Esophagus squamous epithelium (tissue), 5 donors: ENCODE data around the gene ENPP1. TPM values are rescaled to one million over a fixed set of nuclear protein-coding genes. Genes with fewer than 3 reads are reported as not detected.

ENCODE experiments used
- DNase-seq: peaks from one replicate; lab custom pipeline; 2025; lab: John Stamatoyannopoulos, UW
- H3K27ac ChIP-seq, 4 donors: fragments of 200-600 bp; sonication (generic); one replicate each; pipeline ENCODE4 v1.5.1; 2016 to 2019; ENCODE audit warnings: mild to moderate bottlenecking in 1 of 4
- H3K27me3 ChIP-seq, 4 donors: fragments of 200-600 bp; sonication (generic); 1 replicate in 3 of 4; 2 replicates in 1 of 4; pipeline versions ENCODE4 v1.5.1 to v1.6.0; 2017 to 2021; ENCODE audit warnings: antibody characterized with exemption in 1 of 4
- H3K36me3 ChIP-seq, 3 donors: fragments of 200-600 bp; sonication (generic); one replicate each; pipeline ENCODE4 v1.5.1; 2016 to 2019
- H3K4me1 ChIP-seq, 3 donors: fragments of 200-600 bp; sonication (generic); one replicate each; pipeline ENCODE4 v1.5.1; 2017 to 2019
- H3K4me3 ChIP-seq, 4 donors: fragments of 200-600 bp; sonication (generic); 1 replicate in 3 of 4; 2 replicates in 1 of 4; pipeline ENCODE4 v1.5.1; 2016 to 2019; ENCODE audit warnings: mild to moderate bottlenecking in 2 of 4, moderate library complexity in 1 of 4
- H3K9me3 ChIP-seq, 3 donors: fragments of 200-600 bp; sonication (generic); one replicate each; pipeline ENCODE4 v1.5.1; 2016 to 2019
- POLR2A ChIP-seq, 4 donors: fragments of 450-650 bp; IDR thresholded peaks; one replicate each; pipeline ENCODE4 v1.6.1; 2017; ENCODE audit warnings: antibody characterized with exemption in 4 of 4, mild to moderate bottlenecking in 4 of 4, moderate library complexity in 3 of 4
- whole genome bisulfite sequencing, 2 donors: methylation state at CpG; one replicate each; pipeline ENCODE4 v1.1.5; 2018; 5-methylcytosine and 5-hydroxymethylcytosine counted together
- intact Hi-C: fragments of 100-400 bp; cut with DNase I; formaldehyde crosslinking; loops from one replicate; pipeline ENCODE4 v1.15.0; 2022
- total RNA-seq, 4 donors: library from RNA; depleted of rRNA; stranded (reverse); fragments of >200 nt; gene quantifications; one replicate each; pipeline ENCODE4 v1.1.0, GENCODE V29; 2016
- TF ChIP-seq, protein P1 (sequence below), 6 experiments: fragments of 450-650 bp in 4 of 6; fragments of 200-600 bp in 2 of 6; sonication (generic) in 2 of 6; IDR thresholded peaks; one replicate each; pipeline ENCODE4 v1.5.1; 2016 to 2019; ENCODE audit warnings: antibody characterized with exemption in 6 of 6, mild to moderate bottlenecking in 4 of 6, moderate library complexity in 4 of 6
- donor health status: DM: yes; HTN: yes; CAD: no.

The ENPP1 gene
- total RNA-seq, 4 donors from 2014 or later = 0.76 to 12.6 (median 3.2) TPM

GRCh38 chr6:131893198-131893597 is 85.4 kb downstream of the ENPP1 start:
- no peak for DNase-seq
- no peak overlapping the region for H3K27ac ChIP-seq

GRCh38 chr6:131894493-131895424 is 86.9 kb downstream of the ENPP1 start:
- peaks cover 0 to 5% (median 0%) of the 10 kb centered on the region in 3 donors for H3K9me3 ChIP-seq
- no peaks in the 10 kb centered on the region for H3K27me3 ChIP-seq
- TF ChIP-seq, protein P1, sequence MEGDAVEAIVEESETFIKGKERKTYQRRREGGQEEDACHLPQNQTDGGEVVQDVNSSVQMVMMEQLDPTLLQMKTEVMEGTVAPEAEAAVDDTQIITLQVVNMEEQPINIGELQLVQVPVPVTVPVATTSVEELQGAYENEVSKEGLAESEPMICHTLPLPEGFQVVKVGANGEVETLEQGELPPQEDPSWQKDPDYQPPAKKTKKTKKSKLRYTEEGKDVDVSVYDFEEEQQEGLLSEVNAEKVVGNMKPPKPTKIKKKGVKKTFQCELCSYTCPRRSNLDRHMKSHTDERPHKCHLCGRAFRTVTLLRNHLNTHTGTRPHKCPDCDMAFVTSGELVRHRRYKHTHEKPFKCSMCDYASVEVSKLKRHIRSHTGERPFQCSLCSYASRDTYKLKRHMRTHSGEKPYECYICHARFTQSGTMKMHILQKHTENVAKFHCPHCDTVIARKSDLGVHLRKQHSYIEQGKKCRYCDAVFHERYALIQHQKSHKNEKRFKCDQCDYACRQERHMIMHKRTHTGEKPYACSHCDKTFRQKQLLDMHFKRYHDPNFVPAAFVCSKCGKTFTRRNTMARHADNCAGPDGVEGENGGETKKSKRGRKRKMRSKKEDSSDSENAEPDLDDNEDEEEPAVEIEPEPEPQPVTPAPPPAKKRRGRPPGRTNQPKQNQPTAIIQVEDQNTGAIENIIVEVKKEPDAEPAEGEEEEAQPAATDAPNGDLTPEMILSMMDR (IDR thresholded peaks at IDR 0.05) = no peak
- TF ChIP-seq POLR2A (IDR thresholded peaks at IDR 0.05) = no peak
- 57 to 63% methylated on average over 6 of the region's 8 CpGs for WGBS, 2 donors
- no peak overlapping the region for H3K27ac ChIP-seq
- intact Hi-C loops = no loop called here
- peaks cover 0 to 4% (median 0%) of the 10 kb centered on the region in 3 donors for H3K36me3 ChIP-seq
- H3K4me3 ChIP-seq = no peak overlapping the region
- H3K4me1 ChIP-seq = no peaks in the 10 kb centered on the region
- DNase-seq = no peak

More at GRCh38 chr6:131893198-131893597, 85.4 kb downstream of the ENPP1 start:
- TF ChIP-seq POLR2A (IDR thresholded peaks at IDR 0.05) = no peak
- TF ChIP-seq, protein P1 (IDR thresholded peaks at IDR 0.05) = no peak
- Histone ChIP-seq H3K4me3 (no peak overlapping the region), H3K27me3 (no peaks in the 10 kb centered on the region), H3K4me1 (no peaks in the 10 kb centered on the region), H3K9me3 (peaks cover 0 to 5% (median 0%) of the 10 kb centered on the region in 3 donors), H3K36me3 (peaks cover 0 to 17% (median 0%) of the 10 kb centered on the region in 3 donors)
- intact Hi-C loops = no loop called here
- WGBS, 2 donors = 60 to 69% methylated on average over 1 of the region's 1 CpG

- H3K4me1 ChIP-seq = no peaks in the 10 kb centered on the region
- TF ChIP-seq, protein P1 (IDR thresholded peaks at IDR 0.05) = no peak
- no peak for TF ChIP-seq POLR2A (IDR thresholded peaks at IDR 0.05)
- intact Hi-C loops = no loop called here
- H3K36me3 ChIP-seq = no peaks in the 10 kb centered on the region
- H3K4me3 ChIP-seq = no peak overlapping the region
- 84 to 85% methylated on average over 4 of the region's 4 CpGs for WGBS, 2 donors
- H3K9me3 ChIP-seq = peaks cover 0 to 5% (median 0%) of the 10 kb centered on the region in 3 donors
- no peak for DNase-seq
- no peak overlapping the region for H3K27ac ChIP-seq
- H3K27me3 ChIP-seq = no peaks in the 10 kb centered on the region
Observed at GRCh38 chr6:131897050-131897435, 89.2 kb downstream of the ENPP1 start.

DNA sequence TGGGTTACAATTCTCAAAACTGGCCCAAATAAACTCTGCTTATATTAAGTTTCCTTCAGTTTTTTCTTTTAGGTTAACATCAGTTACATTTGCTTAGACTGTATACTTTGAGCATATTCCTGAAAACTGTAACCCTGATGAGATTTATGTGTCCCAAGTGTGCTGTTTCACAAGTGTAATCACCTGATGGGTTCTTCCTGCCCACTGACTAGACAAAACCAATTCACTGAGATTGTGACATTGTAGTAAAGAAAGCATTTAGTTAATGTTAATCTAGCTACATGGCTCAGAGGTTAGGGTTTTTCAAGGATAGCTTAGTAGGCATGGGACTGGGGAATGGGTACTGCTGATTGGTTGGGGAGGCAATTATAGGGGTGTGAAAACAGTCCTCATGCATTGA is 89.8 kb downstream of the ENPP1 start:
- TF ChIP-seq, protein P1 (IDR thresholded peaks at IDR 0.05) = no peak
- no peak for TF ChIP-seq POLR2A (IDR thresholded peaks at IDR 0.05)
- DNase-seq = no peak
- Histone ChIP-seq H3K27ac (no peak overlapping the region), H3K4me3 (no peak overlapping the region), H3K36me3 (no peaks in the 10 kb centered on the region), H3K4me1 (no peaks in the 10 kb centered on the region), H3K9me3 (peaks cover 0 to 5% (median 0%) of the 10 kb centered on the region in 3 donors), H3K27me3 (no peaks in the 10 kb centered on the region)
- intact Hi-C loops = no loop called here

DNA sequence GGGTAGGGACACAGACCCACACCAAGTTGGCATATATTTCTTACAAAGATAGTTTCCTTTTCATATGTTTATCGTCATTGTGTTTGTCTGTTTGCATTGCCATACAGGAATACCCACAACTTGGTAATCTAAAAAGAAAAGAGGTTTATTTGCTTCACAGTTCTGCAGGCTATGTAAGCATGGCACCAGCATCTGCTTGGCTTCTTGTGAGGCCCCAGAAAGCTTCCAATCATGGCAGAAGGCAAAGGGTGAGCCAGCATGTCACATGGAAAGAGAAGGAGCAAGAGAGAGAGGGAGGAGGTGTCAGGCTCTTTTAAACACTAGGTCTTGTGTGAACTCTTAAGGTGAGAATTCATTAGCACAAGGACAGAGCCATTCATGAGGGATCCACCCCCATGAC is 90.9 kb downstream of the ENPP1 start:
- no peak for TF ChIP-seq POLR2A (IDR thresholded peaks at IDR 0.05)
- TF ChIP-seq, protein P1 (IDR thresholded peaks at IDR 0.05) = no peak
- Histone ChIP-seq H3K27ac (no peak overlapping the region), H3K9me3 (peaks cover 0 to 5% (median 0%) of the 10 kb centered on the region in 3 donors), H3K27me3 (no peaks in the 10 kb centered on the region), H3K36me3 (no peaks in the 10 kb centered on the region), H3K4me1 (no peaks in the 10 kb centered on the region), H3K4me3 (no peak overlapping the region)
- 75 to 92% methylated on average over 1 of the region's 1 CpG for WGBS, 2 donors
- intact Hi-C loops = no loop called here
- DNase-seq = no peak
